Endothelial cell of umbilical vein (primary cell): ENCODE results near the gene RNFT2. TPM values are rescaled to one million over a fixed set of nuclear protein-coding genes. Genes with fewer than 3 reads are reported as not detected.

Source experiments
- BruUV-seq: library from RNA; stranded (reverse); fragments of 400-500 nt; replicated peaks from 2 replicates; lab custom pipeline; 2021; lab: Mats Ljungman, UMichigan
- CTCF ChIA-PET: fragments of 300-600, 350-600 bp; sonication (Branson Sonifier 250); formaldehyde crosslinking; loops from one replicate; lab custom pipeline; 2021; ENCODE audit warnings: antibody characterized with exemption, inconsistent platforms; lab: Charles Lee
- POLR2A ChIA-PET: fragments of 300-600, 350-600 bp; sonication (Branson Sonifier 250); formaldehyde crosslinking; loops from one replicate; lab custom pipeline; 2021; ENCODE audit warnings: antibody characterized with exemption, inconsistent platforms; lab: Charles Lee
- DNase-seq: peaks from one replicate; pipeline ENCODE4 v3.0.0-alpha.2; 2011; ENCODE audit warnings: low read depth, low spot score
- FAIRE-seq: peaks from 2 replicates; lab custom pipeline; 2011; peaks lifted over from hg19 to GRCh38; lab: Jason Lieb, UNC
- H2AFZ ChIP-seq: 2 replicates; pipeline ENCODE4 v1.6.0; 2012; ENCODE audit warnings: low read depth, low read length, control low read depth, inconsistent platforms
- H3K27ac ChIP-seq: 2 replicates; pipeline ENCODE4 v1.5.1; 2011; ENCODE audit warnings: low read depth, mild to moderate bottlenecking, control low read depth, low read length, moderate library complexity; ENCODE audit not compliant: insufficient read depth
- H3K27me3 ChIP-seq, 2 experiments: 2 replicates each; pipeline versions ENCODE4 v1.6.0 to v1.6.1; 2011; ENCODE audit warnings: low read length in 2 of 2, mixed read lengths in 1 of 2; ENCODE audit not compliant: control insufficient read depth in 2 of 2, insufficient read depth in 2 of 2
- H3K36me3 ChIP-seq, 2 experiments: 2 replicates in 1 of 2; 3 replicates in 1 of 2; pipeline ENCODE4 v1.5.1; 2011; ENCODE audit warnings: low read length in 2 of 2, mild to moderate bottlenecking in 1 of 2, moderate library complexity in 1 of 2; ENCODE audit not compliant: control insufficient read depth in 2 of 2, insufficient read depth in 2 of 2; ENCODE audit errors: extremely low read depth in 1 of 2
- H3K4me1 ChIP-seq: 3 replicates; pipeline ENCODE4 v1.5.1; 2011; ENCODE audit warnings: mild to moderate bottlenecking, low read length; ENCODE audit not compliant: control insufficient read depth, insufficient read depth; ENCODE audit errors: extremely low read depth
- H3K4me2 ChIP-seq: 2 replicates; pipeline ENCODE4 v1.6.1; 2011; ENCODE audit warnings: low read length, control low read depth, mixed read lengths; ENCODE audit not compliant: insufficient read depth
- H3K4me3 ChIP-seq, 3 experiments: fragments of 200-600 bp in 1 of 3; sonication (generic), shearing (Covaris generic) in 1 of 3; replicated peaks in 1 of 3; 2 replicates each; pipeline ENCODE4 v1.5.1; 2011 to 2016; ENCODE audit warnings: control low read depth in 3 of 3, low read length in 3 of 3, mild to moderate bottlenecking in 2 of 3, inconsistent platforms in 1 of 3, low read depth in 1 of 3, moderate library complexity in 1 of 3; ENCODE audit not compliant: insufficient read depth in 1 of 3
- H3K79me2 ChIP-seq: 2 replicates; pipeline ENCODE4 v1.6.0; 2012; ENCODE audit warnings: low read length, inconsistent platforms; ENCODE audit not compliant: control insufficient read depth, insufficient read depth
- H3K9ac ChIP-seq: replicated peaks from 2 replicates; pipeline ENCODE3; 2011; ENCODE audit warnings: low read length, control low read depth; ENCODE audit not compliant: insufficient read depth; ENCODE audit errors: extremely low read depth
- H3K9me1 ChIP-seq: replicated peaks from 3 replicates; pipeline ENCODE4 v1.6.0; 2011; ENCODE audit warnings: mild to moderate bottlenecking, low read length; ENCODE audit not compliant: control insufficient read depth, insufficient read depth; ENCODE audit errors: extremely low read depth
- H3K9me3 ChIP-seq: replicated peaks from 2 replicates; pipeline ENCODE4 v1.5.1; 2012; ENCODE audit warnings: low read length, inconsistent platforms; ENCODE audit not compliant: control insufficient read depth, insufficient read depth
- H4K20me1 ChIP-seq: replicated peaks from 2 replicates; pipeline ENCODE3; 2011; ENCODE audit warnings: mild to moderate bottlenecking, low read length; ENCODE audit not compliant: control insufficient read depth, insufficient read depth; ENCODE audit errors: extremely low read depth
- CTCF ChIP-seq, 2 donors: IDR thresholded peaks; 1 replicate in 1 of 2; 2 replicates in 1 of 2; pipeline ENCODE4 v1.5.1; 2011; ENCODE audit warnings: low read length in 2 of 2, mild to moderate bottlenecking in 2 of 2, moderate library complexity in 2 of 2, control low read depth in 1 of 2, inconsistent platforms in 1 of 2, low read depth in 1 of 2; ENCODE audit not compliant: insufficient read depth in 1 of 2; ENCODE audit errors: extremely low read depth in 1 of 2
- FOS ChIP-seq: IDR thresholded peaks from 2 replicates; pipeline ENCODE4 v1.6.1; 2011; ENCODE audit warnings: mild to moderate bottlenecking, low read length, moderate library complexity, borderline replicate concordance; ENCODE audit not compliant: insufficient read depth
- GATA2 ChIP-seq: IDR thresholded peaks from 2 replicates; pipeline ENCODE4 v1.7.0; 2011; ENCODE audit warnings: low read depth, mild to moderate bottlenecking, moderate library complexity, mixed read lengths, low read length; ENCODE audit not compliant: insufficient read length, insufficient read depth
- JUN ChIP-seq: IDR thresholded peaks from 2 replicates; pipeline ENCODE4 v1.6.1; 2011; ENCODE audit warnings: borderline replicate concordance, low read depth; ENCODE audit not compliant: insufficient read length, insufficient read depth
- MYC ChIP-seq: IDR thresholded peaks from one replicate; pipeline ENCODE4 v1.6.1; 2011; ENCODE audit warnings: mild to moderate bottlenecking, low read depth, low read length
- POLR2A ChIP-seq: IDR thresholded peaks from 2 replicates; pipeline ENCODE4 v1.6.1; 2012; ENCODE audit warnings: low read depth, mild to moderate bottlenecking, control low read depth, low read length
- POLR2AphosphoS5 ChIP-seq: IDR thresholded peaks from 2 replicates; pipeline ENCODE4 v1.6.1; 2012; ENCODE audit warnings: low read depth, mild to moderate bottlenecking, control low read depth, low read length, moderate library complexity; ENCODE audit not compliant: insufficient read depth
- dilution Hi-C: fragments of 300-500 bp; cut with MboI; formaldehyde crosslinking; loops from one replicate; pipeline ENCODE4 v1.15.0; 2019; ENCODE audit warnings: low sequenced_read_pairs; ENCODE audit not compliant: extremely low pct_ligation_motif_present
- intact Hi-C: fragments of 100-400 bp; cut with micrococcal nuclease; formaldehyde crosslinking; loops from one replicate; pipeline ENCODE4 v1.10.0; 2022
- polyA plus RNA-seq, 4 experiments: library from polyadenylated mRNA; depleted of rRNA in 3 of 4; stranded (reverse) in 3 of 4; unstranded in 1 of 4; fragments of >200 nt; gene quantifications; 2 replicates each; pipeline versions ENCODE4 v1.2.1 to v1.2.3, GENCODE V29; 2011 to 2012; ENCODE audit warnings: missing spikeins in 1 of 4
- total RNA-seq: library from RNA; stranded (reverse); gene quantifications from 2 replicates; pipeline ENCODE4 v1.2.3, GENCODE V29; 2021
- TF ChIP-seq, protein P1 (sequence below): IDR thresholded peaks from 2 replicates; pipeline ENCODE4 v1.6.1; 2011; ENCODE audit not compliant: insufficient read depth, insufficient read length

The RNFT2 gene
- total and polyA plus RNA-seq, 2 donors (not counting 3 experiments of a cell fraction or from before 2014, with no cell fraction given): 1.4 to 6.6 TPM

DNA sequence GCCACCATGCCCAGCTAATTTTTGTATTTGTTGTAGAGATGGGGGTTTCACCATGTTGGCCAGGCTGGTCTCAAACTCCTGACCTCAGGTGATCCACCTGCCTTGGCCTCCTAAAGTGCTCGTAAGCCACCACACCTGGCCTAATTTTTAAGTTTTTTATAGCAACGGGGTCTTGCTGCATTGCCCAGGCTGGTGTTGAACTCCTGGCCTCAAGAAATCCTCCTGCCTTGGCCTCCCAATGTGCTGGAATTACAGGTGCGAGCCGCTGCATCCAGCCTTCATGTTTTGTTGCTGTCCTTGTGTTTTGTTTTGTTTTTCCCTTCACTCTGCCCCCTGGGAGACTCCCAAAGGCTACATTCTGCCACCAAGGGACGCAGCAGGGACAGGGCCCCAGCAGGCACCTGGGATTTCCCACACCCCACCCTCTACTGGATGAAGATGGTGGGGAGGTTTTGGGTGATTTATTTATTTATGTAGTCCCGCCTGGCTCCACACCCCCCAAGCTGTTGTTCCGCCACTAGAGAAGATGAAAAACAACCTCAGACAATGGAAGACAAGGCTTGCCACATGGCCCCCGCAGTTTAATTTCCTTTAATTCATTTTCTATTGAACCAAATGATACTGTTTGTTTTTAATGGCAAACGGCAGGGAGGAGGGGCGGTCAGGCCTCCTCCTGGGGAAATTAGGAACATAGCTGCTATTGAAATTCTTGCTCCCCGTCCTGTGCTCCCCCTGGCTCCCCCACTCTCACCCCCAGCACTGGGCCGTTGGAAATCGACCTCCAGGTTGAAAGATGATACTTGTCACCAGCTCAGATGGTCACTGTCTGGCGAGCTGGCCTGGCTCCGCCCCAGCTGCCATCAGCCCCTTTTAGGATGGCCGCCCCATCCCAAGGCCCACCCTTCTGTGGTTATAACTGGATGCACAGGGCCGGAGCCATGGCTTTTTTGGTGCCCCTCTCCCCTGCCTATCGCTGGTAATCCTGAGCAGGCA is 70.3 kb downstream of the RNFT2 start:
- FAIRE-seq: no peak

More for the DNA sequence above, 70.3 kb downstream of the RNFT2 start:
- no peaks in the 10 kb centered on the region for H3K27me3 ChIP-seq
- no peaks in the 10 kb centered on the region for H4K20me1 ChIP-seq
- H3K4me1 ChIP-seq: no peaks in the 10 kb centered on the region
- TF ChIP-seq, protein P1, sequence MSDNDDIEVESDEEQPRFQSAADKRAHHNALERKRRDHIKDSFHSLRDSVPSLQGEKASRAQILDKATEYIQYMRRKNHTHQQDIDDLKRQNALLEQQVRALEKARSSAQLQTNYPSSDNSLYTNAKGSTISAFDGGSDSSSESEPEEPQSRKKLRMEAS: no peak
- no peak for TF ChIP-seq GATA2
- no peak for TF ChIP-seq CTCF (IDR thresholded peaks at IDR 0.05; ENCODE audit: extremely low read depth in 1 of 2, insufficient read depth in 1 of 2, low read depth in 1 of 2, low read length in 2 of 2)
- TF ChIP-seq POLR2A: no peak
- no peak for TF ChIP-seq FOS
- TF ChIP-seq POLR2AphosphoS5: no peak
- no peak for TF ChIP-seq MYC
- TF ChIP-seq JUN: no peak
- dilution Hi-C loops (no loop called here), intact Hi-C loops (no loop called here)
- no peak overlapping the region for H3K4me2 ChIP-seq
- H3K9me3 ChIP-seq: no peaks in the 10 kb centered on the region
- H3K79me2 ChIP-seq: no peaks in the 10 kb centered on the region
- H3K9me1 ChIP-seq: no peaks in the 10 kb centered on the region
- no TSS peak for BruUV-seq
- no peak overlapping the region for H3K4me3 ChIP-seq
- ChIA-PET POLR2A (no interaction called here), CTCF (no interaction called here)
- H2AFZ ChIP-seq: no peak overlapping the region
- H3K9ac ChIP-seq: no peak overlapping the region
- no peak for DNase-seq
- H3K27ac ChIP-seq: no peak overlapping the region
- no peaks in the 10 kb centered on the region for H3K36me3 ChIP-seq
